HG02884 (cell line): ENCODE data around the gene GANAB.

ENCODE experiments used
- ATAC-seq: cut with Tn5 transposase; IDR thresholded peaks from one replicate; pipeline ENCODE4 v1.9.1; 2021; ENCODE audit warnings: mild to moderate bottlenecking, moderate library complexity; ENCODE audit not compliant: unreplicated experiment

The GANAB gene

DNA sequence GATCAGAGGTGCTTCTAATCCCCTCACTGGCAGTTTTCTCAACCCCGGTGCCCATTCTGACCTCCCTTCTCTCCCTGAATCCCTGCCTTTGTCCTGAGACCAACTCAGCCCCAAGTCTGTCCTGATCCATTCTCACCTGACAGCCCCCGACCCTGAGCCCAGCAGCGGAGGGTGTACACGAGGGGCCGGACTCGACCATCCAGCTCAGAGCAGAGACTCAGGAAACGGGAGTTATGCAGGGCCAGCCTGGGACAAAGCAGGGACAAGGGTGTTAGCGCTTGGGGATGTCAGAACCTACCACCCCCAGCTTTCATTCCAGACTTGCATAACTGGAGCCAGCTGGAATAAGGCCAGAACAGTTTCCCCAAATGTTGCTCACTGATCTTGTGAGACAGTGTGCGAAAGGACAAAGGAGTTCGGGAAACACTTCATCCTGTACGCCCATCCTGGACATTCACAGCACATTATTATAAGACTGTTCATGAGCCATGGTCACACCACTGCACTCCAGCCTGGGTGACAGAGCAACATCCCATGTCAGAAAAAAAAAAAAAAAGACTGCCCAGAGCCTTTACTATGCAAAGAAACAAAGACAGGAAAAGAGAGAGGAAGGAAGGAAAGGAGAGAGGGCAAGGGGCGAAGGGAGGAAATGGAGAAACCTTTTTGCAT, 69.2 kb downstream of the GANAB start:
- ATAC-seq: no peak

DNA sequence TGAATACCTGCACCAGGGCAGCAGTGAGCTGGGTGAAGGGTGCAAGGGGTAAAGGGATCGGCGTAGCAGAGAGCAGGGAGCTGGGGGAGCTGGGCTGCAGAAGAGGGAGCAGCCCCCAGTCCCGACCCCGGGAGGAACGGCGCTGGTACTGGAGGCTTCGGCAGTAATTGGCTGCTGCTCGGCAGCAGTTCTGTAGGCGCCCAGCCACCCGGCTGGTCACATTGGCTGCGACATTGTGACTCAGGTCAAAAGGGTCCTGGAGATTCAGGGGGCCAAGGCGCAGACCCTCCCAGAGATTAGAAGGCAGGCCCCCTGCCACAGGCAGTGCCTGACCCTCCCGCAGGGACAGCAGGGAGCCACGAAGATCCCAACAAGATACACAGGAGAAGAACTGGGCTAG, 70.6 kb downstream of the GANAB start:
- ATAC-seq: no peak

DNA sequence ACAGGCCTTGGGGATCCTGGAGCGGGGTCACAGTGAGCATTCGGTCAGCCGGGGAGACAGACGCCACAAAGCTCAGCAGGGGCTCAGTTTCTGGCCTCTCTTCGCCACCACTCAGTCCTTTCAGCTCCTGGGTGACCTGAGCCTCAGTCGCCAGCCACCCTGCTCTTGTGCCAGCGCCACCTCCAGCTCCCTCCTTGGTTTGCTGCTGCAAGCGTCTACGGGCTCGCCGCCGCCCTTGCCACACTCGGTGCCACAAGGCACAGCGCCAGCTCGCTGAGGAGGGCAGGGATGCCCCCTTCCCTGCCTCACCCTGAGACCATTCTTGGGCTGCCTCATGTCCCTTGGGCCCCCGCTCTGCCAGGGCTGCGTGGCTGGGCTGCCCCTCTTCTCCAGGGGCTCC, 71.3 kb downstream of the GANAB start:
- no peak for ATAC-seq
